ENCODE measurements around the gene DNAJC6. TPM values are rescaled to one million over a fixed set of nuclear protein-coding genes. Genes with fewer than 3 reads are reported as not detected.

The DNAJC6 gene
- total and polyA plus RNA-seq, 7 donors: 0.09 to 2.2 (median 0.46) TPM

DNA sequence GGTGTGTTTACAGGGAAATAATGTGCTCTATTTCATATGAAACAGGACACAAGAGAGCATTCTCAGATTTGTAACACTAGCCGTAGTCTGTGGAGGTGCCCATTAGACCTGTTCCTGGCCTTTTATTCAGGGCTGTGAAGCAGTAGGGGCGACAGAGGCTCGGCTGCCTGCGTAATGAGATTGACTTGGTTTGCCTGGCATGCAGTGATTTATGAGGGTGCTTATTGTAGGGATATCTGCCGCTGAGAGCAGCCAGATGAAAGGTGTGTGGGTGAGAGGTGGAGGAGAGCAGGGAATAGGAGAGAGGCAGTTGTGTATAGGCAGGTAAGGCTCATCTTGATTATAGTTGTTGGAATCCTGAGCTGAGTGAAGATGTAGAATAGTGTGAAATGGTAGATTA, 51.3 kb downstream of the DNAJC6 start:
- TF ChIP-seq, protein P1, sequence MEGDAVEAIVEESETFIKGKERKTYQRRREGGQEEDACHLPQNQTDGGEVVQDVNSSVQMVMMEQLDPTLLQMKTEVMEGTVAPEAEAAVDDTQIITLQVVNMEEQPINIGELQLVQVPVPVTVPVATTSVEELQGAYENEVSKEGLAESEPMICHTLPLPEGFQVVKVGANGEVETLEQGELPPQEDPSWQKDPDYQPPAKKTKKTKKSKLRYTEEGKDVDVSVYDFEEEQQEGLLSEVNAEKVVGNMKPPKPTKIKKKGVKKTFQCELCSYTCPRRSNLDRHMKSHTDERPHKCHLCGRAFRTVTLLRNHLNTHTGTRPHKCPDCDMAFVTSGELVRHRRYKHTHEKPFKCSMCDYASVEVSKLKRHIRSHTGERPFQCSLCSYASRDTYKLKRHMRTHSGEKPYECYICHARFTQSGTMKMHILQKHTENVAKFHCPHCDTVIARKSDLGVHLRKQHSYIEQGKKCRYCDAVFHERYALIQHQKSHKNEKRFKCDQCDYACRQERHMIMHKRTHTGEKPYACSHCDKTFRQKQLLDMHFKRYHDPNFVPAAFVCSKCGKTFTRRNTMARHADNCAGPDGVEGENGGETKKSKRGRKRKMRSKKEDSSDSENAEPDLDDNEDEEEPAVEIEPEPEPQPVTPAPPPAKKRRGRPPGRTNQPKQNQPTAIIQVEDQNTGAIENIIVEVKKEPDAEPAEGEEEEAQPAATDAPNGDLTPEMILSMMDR (IDR thresholded peaks at IDR 0.05): no peak
- H3K27ac ChIP-seq: no peak overlapping the region
- ATAC-seq (no peak), DNase-seq (no peak)
- no peaks in the 10 kb centered on the region for H3K4me1 ChIP-seq
- H3K4me3 ChIP-seq: no peak overlapping the region
- 36% methylated on average over 5 of the region's 5 CpGs for WGBS, 3 donors
- H3K9me3 ChIP-seq: no peaks in the 10 kb centered on the region
- intact Hi-C loops (cut with DNase I): loop anchor here in 1 of 2 donors (1.0 kb wide), 1 partner anchor 27 kb away; no protein-coding TSS in a partner anchor
- peaks cover 0 to 7% (median 0%) of the 10 kb centered on the region in 3 donors for H3K27me3 ChIP-seq (ENCODE audit: insufficient read depth in 3 of 3, low read length in 2 of 3)
- no peaks in the 10 kb centered on the region for H3K36me3 ChIP-seq (ENCODE audit: insufficient read depth in 1 of 2, low read depth in 1 of 2)

DNA sequence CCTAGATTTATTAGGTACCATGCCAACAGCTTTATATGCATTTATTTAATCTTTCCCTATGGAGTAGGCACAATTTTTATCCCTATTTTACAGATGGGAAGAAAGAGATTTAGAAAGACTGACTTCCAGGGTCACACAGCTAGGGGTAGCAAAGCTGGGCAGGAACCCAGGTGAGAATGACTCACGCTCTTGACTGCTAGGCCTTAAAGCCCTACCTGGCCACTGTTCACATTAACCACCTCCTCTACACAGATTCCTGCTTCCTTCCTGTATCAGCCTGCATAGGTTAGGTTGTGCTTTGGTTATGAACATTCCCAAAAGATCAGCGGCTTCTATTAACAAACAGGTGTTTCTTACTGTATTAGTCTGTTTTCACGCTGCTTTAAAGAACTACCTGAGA, 53.2 kb downstream of the DNAJC6 start:
- Histone ChIP-seq H3K4me3 (no peak overlapping the region), H3K4me1 (no peaks in the 10 kb centered on the region), H3K36me3 (ENCODE audit: insufficient read depth in 1 of 2, low read depth in 1 of 2) (no peaks in the 10 kb centered on the region), H3K9me3 (no peaks in the 10 kb centered on the region), H3K27ac (no peak overlapping the region), H3K27me3 (ENCODE audit: insufficient read depth in 3 of 3, low read length in 2 of 3) (peaks cover 0 to 2% (median 0%) of the 10 kb centered on the region in 3 donors)
- TF ChIP-seq, protein P1 (IDR thresholded peaks at IDR 0.05): no peak
- DNase-seq (no peak), ATAC-seq (no peak)
- intact Hi-C loops (cut with DNase I): no loop called here
- WGBS, 3 donors: 92 to 96% (median 94%) methylated on average over 3 of the region's 3 CpGs

DNA sequence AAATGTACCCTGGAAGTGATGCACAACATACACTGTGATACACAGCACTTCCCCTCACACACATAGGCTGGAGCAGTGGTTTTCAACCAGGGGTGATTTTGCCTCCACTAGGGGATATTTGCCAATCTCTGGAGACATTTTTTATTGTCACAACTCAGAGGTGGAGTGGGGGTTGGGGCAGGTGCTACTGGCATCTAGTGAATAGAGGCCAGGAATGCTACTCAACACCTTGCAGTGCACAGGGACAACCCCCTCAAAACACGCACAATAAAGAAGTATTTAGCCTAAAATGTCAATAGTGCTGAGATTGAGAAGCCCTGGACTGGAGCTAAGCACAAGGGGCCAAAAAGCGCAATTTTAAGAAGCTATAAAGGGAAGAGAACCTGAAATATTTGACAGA, 54.1 kb downstream of the DNAJC6 start:
- peaks cover 0 to 2% (median 0%) of the 10 kb centered on the region in 3 donors for H3K27me3 ChIP-seq (ENCODE audit: insufficient read depth in 3 of 3, low read length in 2 of 3)
- ATAC-seq: no peak
- 81 to 98% (median 94%) methylated on average over 2 of the region's 2 CpGs for WGBS, 3 donors
- DNase-seq: no peak
- H3K36me3 ChIP-seq (ENCODE audit: insufficient read depth in 1 of 2, low read depth in 1 of 2): no peaks in the 10 kb centered on the region
- TF ChIP-seq, protein P1 (IDR thresholded peaks at IDR 0.05): no peak
- intact Hi-C loops (cut with DNase I): no loop called here
- no peaks in the 10 kb centered on the region for H3K4me1 ChIP-seq
- no peaks in the 10 kb centered on the region for H3K9me3 ChIP-seq
- H3K4me3 ChIP-seq: no peak overlapping the region
- no peak overlapping the region for H3K27ac ChIP-seq

DNA sequence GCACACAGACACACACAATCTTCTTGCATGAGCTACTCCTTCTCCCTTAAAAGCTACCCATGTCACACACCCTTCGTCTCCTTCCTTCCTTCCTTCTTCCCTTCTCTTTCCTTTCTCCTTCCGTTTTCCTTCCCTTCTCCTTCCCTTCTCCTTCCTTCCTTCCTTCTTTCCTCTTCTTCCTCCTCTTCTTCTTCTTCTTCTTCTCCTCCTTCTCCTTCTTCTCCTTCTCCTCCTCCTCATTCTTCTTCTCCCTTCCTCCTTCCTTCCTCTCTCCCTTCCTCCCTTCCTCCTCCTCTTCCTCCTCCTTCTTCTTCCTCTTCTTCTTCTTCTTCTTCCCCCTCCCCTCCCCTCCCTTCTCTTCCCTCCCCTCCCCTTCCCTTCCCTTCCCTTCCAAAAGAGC, 59.1 kb downstream of the DNAJC6 start:
- no peaks in the 10 kb centered on the region for H3K36me3 ChIP-seq (ENCODE audit: insufficient read depth in 1 of 2, low read depth in 1 of 2)
- TF ChIP-seq, protein P1 (IDR thresholded peaks at IDR 0.05): no peak
- intact Hi-C loops (cut with DNase I): no loop called here
- H3K4me1 ChIP-seq: no peaks in the 10 kb centered on the region
- H3K4me3 ChIP-seq: no peak overlapping the region
- no peak overlapping the region for H3K27ac ChIP-seq
- WGBS, 3 donors: 80 to 91% (median 83%) methylated on average over 2 of the region's 2 CpGs
- ATAC-seq (no peak), DNase-seq (no peak)
- H3K27me3 ChIP-seq (ENCODE audit: insufficient read depth in 3 of 3, low read length in 2 of 3): peaks cover 0 to 2% (median 0%) of the 10 kb centered on the region in 3 donors
- H3K9me3 ChIP-seq: no peaks in the 10 kb centered on the region

DNA sequence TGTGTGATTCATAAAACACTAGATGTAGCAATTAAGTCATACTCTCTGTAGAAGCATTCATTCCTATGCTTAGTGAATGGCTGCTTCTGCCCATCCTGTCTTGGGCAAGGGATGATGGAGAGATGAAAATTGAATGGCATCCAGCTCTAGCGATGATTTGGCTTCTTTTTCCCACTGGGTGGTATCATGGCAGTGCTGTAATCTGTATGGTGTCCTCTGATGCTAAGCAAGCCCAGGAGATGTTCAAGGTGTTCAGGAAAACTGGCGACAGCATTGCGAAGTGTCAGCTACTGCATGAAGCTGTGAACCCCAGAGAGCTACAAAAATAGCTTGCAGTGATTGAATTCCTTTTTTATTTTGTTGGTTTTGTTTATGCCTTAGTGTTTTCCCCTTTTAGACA, 62.2 kb downstream of the DNAJC6 start:
- no peak for ATAC-seq
- H3K36me3 ChIP-seq (ENCODE audit: insufficient read depth in 1 of 2, low read depth in 1 of 2): no peaks in the 10 kb centered on the region
- no peak overlapping the region for H3K27ac ChIP-seq
- no peak for DNase-seq
- no peak overlapping the region for H3K4me3 ChIP-seq
- no peaks in the 10 kb centered on the region for H3K4me1 ChIP-seq
- 80 to 88% (median 83%) methylated on average over 3 of the region's 3 CpGs for WGBS, 3 donors
- H3K27me3 ChIP-seq (ENCODE audit: insufficient read depth in 3 of 3, low read length in 2 of 3): no peaks in the 10 kb centered on the region
- intact Hi-C loops (cut with DNase I): no loop called here
- H3K9me3 ChIP-seq: no peaks in the 10 kb centered on the region
- TF ChIP-seq, protein P1 (IDR thresholded peaks at IDR 0.05): no peak
